SK-N-SH (cell line): ENCODE results near the gene TRIM62.

ENCODE experiments used
- GATA2 ChIP-seq: sonication (generic); formaldehyde crosslinking; IDR thresholded peaks from 2 replicates; pipeline ENCODE4 v1.5.0; 2020; ENCODE audit warnings: mild to moderate bottlenecking, missing genetic modification reagents
- POLR2AphosphoS5 ChIP-seq: IDR thresholded peaks from 2 replicates; pipeline ENCODE4 v1.6.1; 2012; ENCODE audit warnings: low read depth, low read length
- SMC3 ChIP-seq: IDR thresholded peaks from 2 replicates; pipeline ENCODE4 v1.6.1; 2012; ENCODE audit warnings: low read depth, low read length, improper control_type of control experiment
- TCF12 ChIP-seq: IDR thresholded peaks from 2 replicates; pipeline ENCODE4 v1.4.0; 2012
- TF ChIP-seq, protein P1 (sequence below): IDR thresholded peaks from 2 replicates; pipeline ENCODE4 v1.6.1; 2012; ENCODE audit warnings: mild to moderate bottlenecking, low read depth, low read length, moderate library complexity

- TF ChIP-seq SMC3 (no peak), POLR2AphosphoS5 (no peak), TCF12 (no peak), GATA2 (CRISPR knock-in tag) (no peak)
- TF ChIP-seq, protein P1, sequence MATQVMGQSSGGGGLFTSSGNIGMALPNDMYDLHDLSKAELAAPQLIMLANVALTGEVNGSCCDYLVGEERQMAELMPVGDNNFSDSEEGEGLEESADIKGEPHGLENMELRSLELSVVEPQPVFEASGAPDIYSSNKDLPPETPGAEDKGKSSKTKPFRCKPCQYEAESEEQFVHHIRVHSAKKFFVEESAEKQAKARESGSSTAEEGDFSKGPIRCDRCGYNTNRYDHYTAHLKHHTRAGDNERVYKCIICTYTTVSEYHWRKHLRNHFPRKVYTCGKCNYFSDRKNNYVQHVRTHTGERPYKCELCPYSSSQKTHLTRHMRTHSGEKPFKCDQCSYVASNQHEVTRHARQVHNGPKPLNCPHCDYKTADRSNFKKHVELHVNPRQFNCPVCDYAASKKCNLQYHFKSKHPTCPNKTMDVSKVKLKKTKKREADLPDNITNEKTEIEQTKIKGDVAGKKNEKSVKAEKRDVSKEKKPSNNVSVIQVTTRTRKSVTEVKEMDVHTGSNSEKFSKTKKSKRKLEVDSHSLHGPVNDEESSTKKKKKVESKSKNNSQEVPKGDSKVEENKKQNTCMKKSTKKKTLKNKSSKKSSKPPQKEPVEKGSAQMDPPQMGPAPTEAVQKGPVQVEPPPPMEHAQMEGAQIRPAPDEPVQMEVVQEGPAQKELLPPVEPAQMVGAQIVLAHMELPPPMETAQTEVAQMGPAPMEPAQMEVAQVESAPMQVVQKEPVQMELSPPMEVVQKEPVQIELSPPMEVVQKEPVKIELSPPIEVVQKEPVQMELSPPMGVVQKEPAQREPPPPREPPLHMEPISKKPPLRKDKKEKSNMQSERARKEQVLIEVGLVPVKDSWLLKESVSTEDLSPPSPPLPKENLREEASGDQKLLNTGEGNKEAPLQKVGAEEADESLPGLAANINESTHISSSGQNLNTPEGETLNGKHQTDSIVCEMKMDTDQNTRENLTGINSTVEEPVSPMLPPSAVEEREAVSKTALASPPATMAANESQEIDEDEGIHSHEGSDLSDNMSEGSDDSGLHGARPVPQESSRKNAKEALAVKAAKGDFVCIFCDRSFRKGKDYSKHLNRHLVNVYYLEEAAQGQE = no peak
Observed at GRCh38 chr1:33225586-33225985, 43.7 kb upstream of the TRIM62 start.
